OCI-LY3 (cell line): ENCODE measurements around the gene SDC4.

ENCODE experiments used
- H2AFZ ChIP-seq: fragments of 200-600, 300-600 bp; shearing (Covaris generic); 2 replicates; pipeline ENCODE4 v1.6.0; 2014; ENCODE audit warnings: antibody characterized with exemption, low read depth, low read length
- H3K27ac ChIP-seq: fragments of 200-600, 300-600 bp; sonication (generic); 2 replicates; pipeline ENCODE4 v1.5.1; 2014; ENCODE audit warnings: mild to moderate bottlenecking, low read length, moderate library complexity, mixed read lengths
- H3K27me3 ChIP-seq: fragments of 200-600, 300-600 bp; sonication (generic); 2 replicates; pipeline ENCODE4 v1.6.1; 2014; ENCODE audit warnings: low read depth, low read length, mixed read lengths
- H3K36me3 ChIP-seq: fragments of 200-600, 300-600 bp; sonication (generic); replicated peaks from 2 replicates; pipeline ENCODE3; 2014; ENCODE audit warnings: low read depth, low read length, mixed read lengths
- H3K4me1 ChIP-seq: fragments of 300-600, 200-600 bp; sonication (generic); 2 replicates; pipeline ENCODE4 v1.6.1; 2014; ENCODE audit warnings: low read length, mixed read lengths
- H3K4me2 ChIP-seq: fragments of 200-600, 300-600 bp; sonication (generic); 2 replicates; pipeline ENCODE4 v1.6.1; 2014; ENCODE audit warnings: low read length, mixed read lengths
- H3K4me3 ChIP-seq: fragments of 300-600, 200-600 bp; sonication (generic); 2 replicates; pipeline ENCODE4 v1.5.1; 2014; ENCODE audit warnings: antibody characterized with exemption, mild to moderate bottlenecking, low read length, moderate library complexity
- H3K79me2 ChIP-seq: fragments of 300-600, 200-600 bp; shearing (Covaris generic); 2 replicates; pipeline ENCODE4 v1.6.1; 2014; ENCODE audit warnings: mild to moderate bottlenecking, low read length, mixed read lengths
- H3K9ac ChIP-seq: fragments of 300-600, 200-600 bp; shearing (Covaris generic); 2 replicates; pipeline ENCODE4 v1.6.0; 2014; ENCODE audit warnings: mild to moderate bottlenecking, low read length, moderate library complexity
- H3K9me3 ChIP-seq: fragments of 200-600, 300-600 bp; shearing (Covaris generic); 2 replicates; pipeline ENCODE4 v1.6.1; 2014; ENCODE audit warnings: low read length, mixed read lengths; ENCODE audit not compliant: insufficient read depth
- H4K20me1 ChIP-seq: fragments of 200-600, 300-600 bp; sonication (generic); 2 replicates; pipeline ENCODE4 v1.6.1; 2016; ENCODE audit warnings: low read length, mixed read lengths; ENCODE audit not compliant: insufficient read depth
- CTCF ChIP-seq: fragments of 200-600, 300-600 bp; sonication (generic); IDR thresholded peaks from 2 replicates; pipeline ENCODE4 v1.5.1; 2014; ENCODE audit warnings: antibody characterized with exemption, low read length, low read depth
- EZH2phosphoT487 ChIP-seq: fragments of 200-600 bp; shearing (Covaris generic); IDR thresholded peaks from 2 replicates; pipeline ENCODE4 v1.6.1; 2018; ENCODE audit warnings: antibody characterized with exemption, mixed run types, low read depth

The SDC4 gene

GRCh38 chr20:45308117-45308778, 40.0 kb downstream of the SDC4 start, which contains the start of gene MATN4:
Gene MATN4, minus strand, starts transcription at chr20:45308299. Its CDS starts 2,717 bp downstream, at chr20:45305582.
- Histone ChIP-seq H4K20me1 (no peaks in the 10 kb centered on the region), H3K36me3 (no peaks in the 10 kb centered on the region), H3K9ac (no peak within 1 kb of the TSS), H3K27me3 (no peaks in the 10 kb centered on the region), H3K4me2 (no peak within 1 kb of the TSS), H3K79me2 (no peaks in the 10 kb centered on the region), H3K4me1 (peaks cover 2% of the 10 kb centered on the region; the same call in 1 of the 2 replicates), H2AFZ (no peak within 1 kb of the TSS), H3K9me3 (no peaks in the 10 kb centered on the region), H3K4me3 (no peak within 1 kb of the TSS), H3K27ac (no peak within 1 kb of the TSS)
- TF ChIP-seq CTCF: no peak
- TF ChIP-seq EZH2phosphoT487: no peak

GRCh38 chr20:45307076-45307640, 41.1 kb downstream of the SDC4 start:
- TF ChIP-seq CTCF (no peak), EZH2phosphoT487 (no peak)
- no peaks in the 10 kb centered on the region for H3K36me3 ChIP-seq
- no peak overlapping the region for H3K4me2 ChIP-seq
- no peak overlapping the region for H3K27ac ChIP-seq
- no peaks in the 10 kb centered on the region for H3K79me2 ChIP-seq
- no peaks in the 10 kb centered on the region for H3K27me3 ChIP-seq
- no peak overlapping the region for H3K9ac ChIP-seq
- no peaks in the 10 kb centered on the region for H3K9me3 ChIP-seq
- H3K4me3 ChIP-seq: no peak overlapping the region
- H4K20me1 ChIP-seq: no peaks in the 10 kb centered on the region
- peaks cover 5% of the 10 kb centered on the region for H3K4me1 ChIP-seq
- no peak overlapping the region for H2AFZ ChIP-seq

- H3K9ac ChIP-seq: no peak within 1 kb of the TSS
- H3K79me2 ChIP-seq: no peaks in the 10 kb centered on the region
- H4K20me1 ChIP-seq: no peaks in the 10 kb centered on the region
- H3K36me3 ChIP-seq: no peaks in the 10 kb centered on the region
- no peak within 1 kb of the TSS for H3K4me2 ChIP-seq
- peaks cover 11% of the 10 kb centered on the region for H3K4me1 ChIP-seq
- no peak within 1 kb of the TSS for H3K4me3 ChIP-seq
- no peaks in the 10 kb centered on the region for H3K9me3 ChIP-seq
- TF ChIP-seq EZH2phosphoT487 (no peak), CTCF (peak; percentile 53)
- H3K27me3 ChIP-seq: no peaks in the 10 kb centered on the region
- H2AFZ ChIP-seq: no peak within 1 kb of the TSS
- no peak within 1 kb of the TSS for H3K27ac ChIP-seq
Measured at GRCh38 chr20:45306431-45306982, 41.7 kb downstream of the SDC4 start, which contains the start of gene RBPJL. Gene RBPJL, plus strand, starts transcription at chr20:45306840. Its CDS starts 83 bp downstream, at chr20:45306923.

- Histone ChIP-seq H3K4me1 (peaks cover 14% of the 10 kb centered on the region), H3K36me3 (no peaks in the 10 kb centered on the region), H3K27me3 (no peaks in the 10 kb centered on the region), H3K9ac (no peak overlapping the region), H3K4me2 (no peak overlapping the region), H3K9me3 (no peaks in the 10 kb centered on the region), H3K27ac (no peak overlapping the region), H4K20me1 (no peaks in the 10 kb centered on the region), H3K4me3 (no peak overlapping the region), H2AFZ (no peak overlapping the region), H3K79me2 (no peaks in the 10 kb centered on the region)
- TF ChIP-seq CTCF (no peak), EZH2phosphoT487 (no peak)
Measured at GRCh38 chr20:45305262-45305661, 43.0 kb downstream of the SDC4 start.
